HepG2 (cell line): ENCODE measurements around the gene LRRC74B. TPM values are rescaled to one million over a fixed set of nuclear protein-coding genes. Genes with fewer than 3 reads are reported as not detected.
"Not testable (repeated sequence)": the region's sequence is repeated elsewhere in the genome, so short reads cannot be mapped to it uniquely, and the experiment has no call there.

Experiments used
- ATAC-seq: fragments of 200-7000 bp; cut with Tn5 transposase; 3 replicates; pipeline ENCODE4 v1.9.1; 2020; ENCODE audit warnings: mild to moderate bottlenecking, moderate library complexity
- BruUV-seq: library from RNA; stranded (reverse); fragments of 400-500 nt; replicated peaks from 2 replicates; lab custom pipeline; 2021; lab: Mats Ljungman, UMichigan
- CTCF ChIA-PET: fragments of 300-600 bp; formaldehyde crosslinking; extraction: SDS; loops from one replicate; lab custom pipeline; 2021; ENCODE audit warnings: low total read pairs, inconsistent platforms, low intra/inter-chr PET ratio; lab: Yijun Ruan, JAX
- POLR2A ChIA-PET: fragments of 350-600 bp; sonication (Branson Sonifier 250); formaldehyde crosslinking; loops from one replicate; lab custom pipeline; 2020; ENCODE audit warnings: antibody characterized with exemption, inconsistent platforms; lab: Yijun Ruan, JAX
- DNase-seq: peaks from one replicate; pipeline ENCODE4 v3.0.0-alpha.2; 2015; ENCODE audit warnings: low spot score
- FAIRE-seq: peaks from 3 replicates; lab custom pipeline; 2011; peaks lifted over from hg19 to GRCh38; lab: Jason Lieb, UNC
- H2AFZ ChIP-seq: one replicate; pipeline ENCODE4 v1.6.1; 2011; ENCODE audit warnings: low read length, inconsistent platforms
- H3K27ac ChIP-seq: fragments of 300-600 bp; 3 replicates; pipeline ENCODE4 v1.8.0; 2011; ENCODE audit warnings: mixed run types, mild to moderate bottlenecking, mixed read lengths, low read length, inconsistent platforms; ENCODE audit not compliant: insufficient read depth; ENCODE audit errors: extremely low read length
- H3K27me3 ChIP-seq, 2 experiments: fragments of 200-600 bp in 1 of 2; 2 replicates in 1 of 2; 3 replicates in 1 of 2; pipeline versions ENCODE4 v1.6.0 to v1.8.0; 2011; ENCODE audit warnings: low read length in 2 of 2, mild to moderate bottlenecking in 2 of 2, moderate library complexity in 2 of 2, inconsistent platforms in 1 of 2; ENCODE audit not compliant: insufficient read depth in 2 of 2, control insufficient read depth in 1 of 2
- H3K36me3 ChIP-seq, 2 experiments: fragments of 200-600 bp in 1 of 2; replicated peaks in 1 of 2; 2 replicates in 1 of 2; 3 replicates in 1 of 2; pipeline versions ENCODE4 v1.5.1 to v1.8.0; 2011; ENCODE audit warnings: low read length in 2 of 2, inconsistent platforms in 1 of 2; ENCODE audit not compliant: insufficient read depth in 2 of 2, control insufficient read depth in 1 of 2
- H3K4me1 ChIP-seq: 2 replicates; pipeline ENCODE4 v1.5.1; 2012; ENCODE audit warnings: low read length, inconsistent platforms; ENCODE audit not compliant: insufficient read depth
- H3K4me2 ChIP-seq: 2 replicates; pipeline ENCODE4 v1.6.0; 2011; ENCODE audit warnings: low read depth, low read length, inconsistent platforms
- H3K4me3 ChIP-seq, 3 experiments: fragments of 200-600 bp in 1 of 3; sonication (generic), shearing (Covaris generic) in 1 of 3; replicated peaks in 1 of 3; 2 replicates each; pipeline ENCODE4 v1.5.1; 2011 to 2016; ENCODE audit warnings: low read length in 3 of 3, inconsistent platforms in 2 of 3, low read depth in 2 of 3, mild to moderate bottlenecking in 2 of 3, control low read depth in 1 of 3, mixed read lengths in 1 of 3; ENCODE audit not compliant: insufficient read depth in 1 of 3
- H3K79me2 ChIP-seq: one replicate; pipeline ENCODE4 v1.6.1; 2011; ENCODE audit warnings: low read length, inconsistent platforms; ENCODE audit not compliant: insufficient read depth
- H3K9ac ChIP-seq: 2 replicates; pipeline ENCODE4 v1.6.0; 2011; ENCODE audit warnings: mild to moderate bottlenecking, low read depth, low read length, inconsistent platforms; ENCODE audit not compliant: insufficient read depth
- H3K9me3 ChIP-seq: 2 replicates; pipeline ENCODE4 v1.5.1; 2012; ENCODE audit warnings: mild to moderate bottlenecking, low read length
- H4K20me1 ChIP-seq: 2 replicates; pipeline ENCODE4 v1.6.0; 2011; ENCODE audit warnings: inconsistent platforms, mild to moderate bottlenecking, low read length, moderate library complexity; ENCODE audit not compliant: insufficient read depth
- KLF6 ChIP-seq: IDR thresholded peaks from 2 replicates; pipeline ENCODE4 v1.8.0; 2016; ENCODE audit warnings: missing biosample characterization, missing genetic modification reagents
- MEIS2 ChIP-seq: sonication (generic); formaldehyde crosslinking; IDR thresholded peaks from 2 replicates; pipeline ENCODE4 v1.9.0; 2021; ENCODE audit warnings: mild to moderate bottlenecking, missing genetic modification reagents
- MTA1 ChIP-seq: sonication (generic); formaldehyde crosslinking; IDR thresholded peaks from 2 replicates; pipeline ENCODE4 v1.4.0; 2020; ENCODE audit warnings: missing genetic modification reagents, mild to moderate bottlenecking, borderline replicate concordance
- SUZ12 ChIP-seq: fragments of 150-350 bp; IDR thresholded peaks from 2 replicates; pipeline ENCODE4 v1.6.1; 2014; ENCODE audit warnings: low read depth, low read length
- TBX2 ChIP-seq: sonication (generic); formaldehyde crosslinking; IDR thresholded peaks from 2 replicates; pipeline ENCODE4 v1.5.0; 2020; ENCODE audit warnings: missing genetic modification reagents, mild to moderate bottlenecking, borderline replicate concordance
- ZBTB3 ChIP-seq: sonication (generic); formaldehyde crosslinking; IDR thresholded peaks from 2 replicates; pipeline ENCODE4 v1.4.0; 2020; ENCODE audit warnings: low read depth, mild to moderate bottlenecking, moderate library complexity, missing genetic modification reagents, borderline replicate concordance
- ZMYM4 ChIP-seq: sonication (generic); formaldehyde crosslinking; IDR thresholded peaks from 2 replicates; pipeline ENCODE4 v1.8.1; 2023; ENCODE audit warnings: mild to moderate bottlenecking, missing genetic modification reagents
- ZNF101 ChIP-seq: sonication (generic); formaldehyde crosslinking; IDR thresholded peaks from 2 replicates; pipeline ENCODE4 v1.4.0; 2020; ENCODE audit warnings: mild to moderate bottlenecking, low read depth, missing genetic modification reagents, borderline replicate concordance
- ZNF263 ChIP-seq: sonication (generic); formaldehyde crosslinking; IDR thresholded peaks from 2 replicates; pipeline ENCODE4 v1.4.0; 2020; ENCODE audit warnings: missing genetic modification reagents
- ZNF563 ChIP-seq: sonication (generic); formaldehyde crosslinking; IDR thresholded peaks from 2 replicates; pipeline ENCODE4 v1.8.0; 2022; ENCODE audit warnings: mild to moderate bottlenecking, moderate library complexity, missing genetic modification reagents
- ZNF737 ChIP-seq: sonication (generic); formaldehyde crosslinking; IDR thresholded peaks from 2 replicates; pipeline ENCODE4 v1.5.0; 2020; ENCODE audit warnings: missing genetic modification reagents, mild to moderate bottlenecking, borderline replicate concordance
- WGBS: methylation state at CpG from one replicate; pipeline ENCODE4 v1.1.6; 2017; ENCODE audit warnings: low lambda C conversion rate; 5-methylcytosine and 5-hydroxymethylcytosine counted together
- in situ Hi-C: cut with HindIII; loops from 2 replicates; pipeline ENCODE4 v1.10.0; 2017; ENCODE audit warnings: low pct_unique_long_range_greater_than_20kb; ENCODE audit not compliant: extremely low pct_ligation_motif_present
- intact Hi-C: fragments of 100-400 bp; cut with micrococcal nuclease; formaldehyde crosslinking; loops from one replicate; pipeline ENCODE4 v1.10.0; 2022; ENCODE audit not compliant: unreplicated experiment
- polyA plus RNA-seq, 8 experiments: library from polyadenylated mRNA; depleted of rRNA in 3 of 8; stranded (reverse) in 7 of 8; unstranded in 1 of 8; fragments of >200 nt; fragmentation: Illumina TruSeq in 4 of 8; extraction: Trizol in 4 of 8; gene quantifications; 2 replicates each; pipeline versions ENCODE4 v1.2.1 to v1.2.3, GENCODE V29; 2011 to 2016; ENCODE audit warnings: low read depth in 4 of 8, missing spikeins in 1 of 8, mixed read lengths in 1 of 8; ENCODE audit not compliant: insufficient read depth in 1 of 8
- total RNA-seq, 5 experiments: library from RNA; depleted of rRNA; stranded (reverse); fragments of >200 nt; fragmentation: Illumina TruSeq; extraction: Trizol; gene quantifications; 2 replicates each; pipeline ENCODE4 v1.2.3, GENCODE V29; 2016; ENCODE audit warnings: low read depth in 1 of 5
- TF ChIP-seq, protein P1 (sequence below): sonication (generic); formaldehyde crosslinking; IDR thresholded peaks from 2 replicates; pipeline ENCODE4 v1.4.0; 2020; ENCODE audit warnings: low read depth, missing genetic modification reagents
- TF ChIP-seq, protein P2 (sequence below): sonication (generic); formaldehyde crosslinking; IDR thresholded peaks from 2 replicates; pipeline ENCODE4 v1.4.0; 2020; ENCODE audit warnings: missing genetic modification reagents

Gene LRRC74B
- total and polyA plus RNA-seq, 2 of the 13 experiments (the other 11 are each of a cell fraction or from before 2014, with no cell fraction given), result not detected

DNA sequence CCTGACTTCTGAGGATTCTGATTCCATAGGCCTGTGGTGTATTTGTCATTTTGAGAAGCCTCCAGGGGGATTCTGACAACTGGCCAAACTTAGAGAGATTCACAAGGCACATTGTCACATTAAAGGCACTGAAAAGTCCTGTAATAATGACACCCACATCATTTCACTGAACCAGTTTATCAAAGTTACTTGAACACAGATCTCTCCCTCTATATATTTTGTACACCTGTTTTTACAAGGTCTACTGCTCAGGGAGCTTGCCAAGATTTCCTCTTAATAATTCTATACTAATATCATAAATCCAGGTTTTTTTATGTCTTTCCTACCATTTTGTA lies 50.0 kb downstream of the LRRC74B start (continued):
- TF ChIP-seq ZNF737 (no peak), ZNF263 (CRISPR knock-in tag) (no peak), KLF6 (no peak)

DNA sequence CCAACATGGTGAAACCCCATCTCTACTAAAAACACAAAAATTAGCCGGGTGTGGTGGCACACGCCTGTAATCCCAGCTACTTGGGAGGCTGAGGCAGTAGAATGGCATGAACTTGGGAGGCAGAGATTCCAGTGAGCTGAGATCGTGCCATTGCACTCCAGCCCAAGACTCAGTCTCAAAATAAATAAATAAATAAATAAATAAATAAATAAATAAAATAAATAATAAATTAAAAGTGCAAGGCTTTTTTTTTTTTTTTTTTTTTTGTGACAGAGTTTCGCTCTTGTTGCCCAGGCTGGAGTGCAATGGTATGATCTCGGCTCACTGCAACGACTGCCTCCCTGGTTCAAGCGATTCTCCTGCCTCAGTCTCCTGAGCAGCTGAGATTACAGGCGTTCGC lies 51.1 kb downstream of the LRRC74B start:
- BruUV-seq, CTCF ChIA-PET, H2AFZ ChIP-seq, H3K27me3 ChIP-seq, ATAC-seq, H3K4me3 ChIP-seq, POLR2A ChIA-PET, DNase-seq, H3K9me3 ChIP-seq, H3K4me2 ChIP-seq, FAIRE-seq, H3K4me1 ChIP-seq, H3K79me2 ChIP-seq, in situ Hi-C loops, H3K9ac ChIP-seq, H3K27ac ChIP-seq, H4K20me1 ChIP-seq, intact Hi-C loops, H3K36me3 ChIP-seq: not testable (repeated sequence)
- 63% methylated on average over 9 of the region's 9 CpGs for WGBS

DNA sequence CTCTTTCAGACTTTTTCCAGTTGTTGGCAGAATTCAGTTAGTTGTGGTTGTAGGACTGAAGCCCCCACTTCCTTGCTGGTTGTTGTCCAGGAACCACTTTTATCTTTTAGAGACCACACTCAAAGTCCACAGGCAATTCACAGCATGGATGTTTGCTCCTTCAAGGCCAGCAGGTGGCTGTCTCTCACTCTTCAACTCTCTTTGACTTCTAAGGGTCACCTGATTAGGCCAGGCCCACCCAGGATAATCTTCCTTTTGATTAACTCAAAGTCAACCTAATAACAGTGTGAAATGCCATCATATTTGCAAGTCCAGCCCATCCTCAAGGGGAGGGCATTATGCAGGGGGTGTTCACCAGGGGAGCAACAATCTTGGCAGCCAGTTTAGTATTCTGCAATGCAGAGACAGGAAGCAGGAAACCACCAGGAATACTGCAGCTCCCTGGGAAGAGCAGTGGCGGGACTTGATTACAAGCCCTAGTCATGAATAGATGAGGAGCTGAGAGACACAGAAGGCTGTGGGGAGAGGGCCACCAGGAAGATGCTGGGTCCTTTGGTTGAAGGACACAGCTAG lies 52.4 kb downstream of the LRRC74B start:
- DNase-seq, result no peak
- intact Hi-C loops, result no loop called here
- no peak overlapping the region for H3K4me2 ChIP-seq
- no peak overlapping the region for H3K27ac ChIP-seq
- no peaks in the 10 kb centered on the region for H3K79me2 ChIP-seq
- no TSS peak for BruUV-seq
- in situ Hi-C loops, result no loop called here
- no peak overlapping the region for H3K9ac ChIP-seq
- CTCF ChIA-PET, result no interaction called here
- H4K20me1 ChIP-seq, result no peaks in the 10 kb centered on the region
- no peaks in the 10 kb centered on the region for H3K9me3 ChIP-seq
- peaks cover 1 to 7% of the 10 kb centered on the region in 2 experiments; a peak in 3 of 5 replicates for H3K27me3 ChIP-seq
- ATAC-seq, result no peak
- H2AFZ ChIP-seq, result no peak overlapping the region
- POLR2A ChIA-PET, result no interaction called here
- no peak overlapping the region for H3K4me3 ChIP-seq
- FAIRE-seq, result no peak
- no peaks in the 10 kb centered on the region for H3K4me1 ChIP-seq
- WGBS, result 70% methylated on average over 1 of the region's 1 CpG
- no peaks in the 10 kb centered on the region for H3K36me3 ChIP-seq
- no peak for TF ChIP-seq MEIS2 (CRISPR knock-in tag)
- no peak for TF ChIP-seq TBX2 (CRISPR knock-in tag)
- TF ChIP-seq ZNF101 (CRISPR knock-in tag), result no peak
- no peak for TF ChIP-seq ZNF563 (CRISPR knock-in tag)
- no peak for TF ChIP-seq ZMYM4
- TF ChIP-seq MTA1 (CRISPR knock-in tag), result no peak
- TF ChIP-seq, protein P1, sequence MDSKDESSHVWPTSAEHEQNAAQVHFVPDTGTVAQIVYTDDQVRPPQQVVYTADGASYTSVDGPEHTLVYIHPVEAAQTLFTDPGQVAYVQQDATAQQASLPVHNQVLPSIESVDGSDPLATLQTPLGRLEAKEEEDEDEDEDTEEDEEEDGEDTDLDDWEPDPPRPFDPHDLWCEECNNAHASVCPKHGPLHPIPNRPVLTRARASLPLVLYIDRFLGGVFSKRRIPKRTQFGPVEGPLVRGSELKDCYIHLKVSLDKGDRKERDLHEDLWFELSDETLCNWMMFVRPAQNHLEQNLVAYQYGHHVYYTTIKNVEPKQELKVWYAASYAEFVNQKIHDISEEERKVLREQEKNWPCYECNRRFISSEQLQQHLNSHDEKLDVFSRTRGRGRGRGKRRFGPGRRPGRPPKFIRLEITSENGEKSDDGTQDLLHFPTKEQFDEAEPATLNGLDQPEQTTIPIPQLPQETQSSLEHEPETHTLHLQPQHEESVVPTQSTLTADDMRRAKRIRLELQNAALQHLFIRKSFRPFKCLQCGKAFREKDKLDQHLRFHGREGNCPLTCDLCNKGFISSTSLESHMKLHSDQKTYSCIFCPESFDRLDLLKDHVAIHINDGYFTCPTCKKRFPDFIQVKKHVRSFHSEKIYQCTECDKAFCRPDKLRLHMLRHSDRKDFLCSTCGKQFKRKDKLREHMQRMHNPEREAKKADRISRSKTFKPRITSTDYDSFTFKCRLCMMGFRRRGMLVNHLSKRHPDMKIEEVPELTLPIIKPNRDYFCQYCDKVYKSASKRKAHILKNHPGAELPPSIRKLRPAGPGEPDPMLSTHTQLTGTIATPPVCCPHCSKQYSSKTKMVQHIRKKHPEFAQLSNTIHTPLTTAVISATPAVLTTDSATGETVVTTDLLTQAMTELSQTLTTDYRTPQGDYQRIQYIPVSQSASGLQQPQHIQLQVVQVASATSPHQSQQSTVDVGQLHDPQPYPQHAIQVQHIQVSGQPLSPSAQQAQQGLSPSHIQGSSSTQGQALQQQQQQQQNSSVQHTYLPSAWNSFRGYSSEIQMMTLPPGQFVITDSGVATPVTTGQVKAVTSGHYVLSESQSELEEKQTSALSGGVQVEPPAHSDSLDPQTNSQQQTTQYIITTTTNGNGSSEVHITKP, result no peak
- TF ChIP-seq ZBTB3 (CRISPR knock-in tag), result no peak
- TF ChIP-seq, protein P2, sequence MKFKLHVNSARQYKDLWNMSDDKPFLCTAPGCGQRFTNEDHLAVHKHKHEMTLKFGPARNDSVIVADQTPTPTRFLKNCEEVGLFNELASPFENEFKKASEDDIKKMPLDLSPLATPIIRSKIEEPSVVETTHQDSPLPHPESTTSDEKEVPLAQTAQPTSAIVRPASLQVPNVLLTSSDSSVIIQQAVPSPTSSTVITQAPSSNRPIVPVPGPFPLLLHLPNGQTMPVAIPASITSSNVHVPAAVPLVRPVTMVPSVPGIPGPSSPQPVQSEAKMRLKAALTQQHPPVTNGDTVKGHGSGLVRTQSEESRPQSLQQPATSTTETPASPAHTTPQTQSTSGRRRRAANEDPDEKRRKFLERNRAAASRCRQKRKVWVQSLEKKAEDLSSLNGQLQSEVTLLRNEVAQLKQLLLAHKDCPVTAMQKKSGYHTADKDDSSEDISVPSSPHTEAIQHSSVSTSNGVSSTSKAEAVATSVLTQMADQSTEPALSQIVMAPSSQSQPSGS (CRISPR knock-in tag), result no peak
- no peak for TF ChIP-seq ZNF263 (CRISPR knock-in tag)
- TF ChIP-seq SUZ12, result no peak
